ENCODE measurements around the gene TLL2.

The TLL2 gene

GRCh38 chr10:96374004-96374403, 139.7 kb downstream of the TLL2 start:
- no peak overlapping the region for H3K4me2 ChIP-seq (ENCODE audit: low read length, poor library complexity, severe bottlenecking)
- no peak overlapping the region for H4K91ac ChIP-seq (ENCODE audit: low read length)
- no peak overlapping the region for H4K8ac ChIP-seq (ENCODE audit: low read length)
- no peak overlapping the region for H2AFZ ChIP-seq (ENCODE audit: low read depth, low read length)
- no peak for DNase-seq
- peaks cover 23% of the 10 kb centered on the region for H3K4me1 ChIP-seq (ENCODE audit: control insufficient read depth, insufficient read depth, low read depth, low read length)
- H2BK15ac ChIP-seq (ENCODE audit: low read depth, poor library complexity, severe bottlenecking), result no peak overlapping the region
- H3K4me3 ChIP-seq (ENCODE audit: insufficient read depth in 1 of 2, low read depth in 1 of 2, low read length in 2 of 2), result no peak overlapping the region
- H3K27me3 ChIP-seq (ENCODE audit: control insufficient read depth in 1 of 2, insufficient read depth in 1 of 2, low read length in 2 of 2), result peaks cover 3 to 30% of the 10 kb centered on the region in 2 experiments
- H3K9me3 ChIP-seq (ENCODE audit: control insufficient read depth, low read length), result no peaks in the 10 kb centered on the region
- H3K23ac ChIP-seq (ENCODE audit: low read length in 2 of 2), result no peak overlapping the region
- H2BK5ac ChIP-seq (ENCODE audit: low read depth, low read length, poor library complexity, severe bottlenecking), result no peak overlapping the region
- no peak overlapping the region for H2AK5ac ChIP-seq (ENCODE audit: low read length, severe bottlenecking)
- H3K18ac ChIP-seq (ENCODE audit: low read depth in 1 of 2, low read length in 2 of 2), result no peak overlapping the region
- H3K14ac ChIP-seq (ENCODE audit: low read length in 2 of 2), result no peak overlapping the region
- no peak overlapping the region for H3K9ac ChIP-seq (ENCODE audit: low read length)
- 94% methylated on average over 5 of the region's 5 CpGs for WGBS
- H3K27ac ChIP-seq (ENCODE audit: low read length, poor library complexity, severe bottlenecking), result no peak overlapping the region
- no peak overlapping the region for H2BK12ac ChIP-seq (ENCODE audit: low read length in 2 of 2)
- H3K79me1 ChIP-seq (replicated peaks; ENCODE audit: low read length, poor library complexity, severe bottlenecking), result no peaks in the 10 kb centered on the region
- no peak overlapping the region for H3K4ac ChIP-seq (ENCODE audit: low read depth in 1 of 2, low read length in 2 of 2)
- peaks cover 0 to 33% of the 10 kb centered on the region in 2 experiments for H3K36me3 ChIP-seq (ENCODE audit: control insufficient read depth in 1 of 2, insufficient read depth in 2 of 2, low read depth in 1 of 2, low read length in 2 of 2)
- H2BK120ac ChIP-seq (ENCODE audit: low read depth, low read length), result no peak overlapping the region

- Histone ChIP-seq H2BK15ac (ENCODE audit: low read depth, poor library complexity, severe bottlenecking) (no peak overlapping the region), H2AK5ac (ENCODE audit: low read length, severe bottlenecking) (no peak overlapping the region), H3K18ac (ENCODE audit: low read depth in 1 of 2, low read length in 2 of 2) (no peak overlapping the region), H3K4me1 (ENCODE audit: control insufficient read depth, insufficient read depth, low read depth, low read length) (peaks cover 15% of the 10 kb centered on the region), H3K79me1 (replicated peaks; ENCODE audit: low read length, poor library complexity, severe bottlenecking) (no peaks in the 10 kb centered on the region), H3K4me3 (ENCODE audit: insufficient read depth in 1 of 2, low read depth in 1 of 2, low read length in 2 of 2) (no peak overlapping the region), H4K91ac (ENCODE audit: low read length) (no peak overlapping the region), H3K14ac (ENCODE audit: low read length in 2 of 2) (no peak overlapping the region), H3K23ac (ENCODE audit: low read length in 2 of 2) (no peak overlapping the region), H3K4me2 (ENCODE audit: low read length, poor library complexity, severe bottlenecking) (no peak overlapping the region), H3K36me3 (ENCODE audit: control insufficient read depth in 1 of 2, insufficient read depth in 2 of 2, low read depth in 1 of 2, low read length in 2 of 2) (peaks cover 0 to 30% of the 10 kb centered on the region in 2 experiments), H2BK12ac (ENCODE audit: low read length in 2 of 2) (no peak overlapping the region), H2AFZ (ENCODE audit: low read depth, low read length) (no peak overlapping the region), H3K9me3 (ENCODE audit: control insufficient read depth, low read length) (no peaks in the 10 kb centered on the region), H3K27ac (ENCODE audit: low read length, poor library complexity, severe bottlenecking) (no peak overlapping the region), H3K9ac (ENCODE audit: low read length) (no peak overlapping the region), H2BK120ac (ENCODE audit: low read depth, low read length) (no peak overlapping the region), H2BK5ac (ENCODE audit: low read depth, low read length, poor library complexity, severe bottlenecking) (no peak overlapping the region), H4K8ac (ENCODE audit: low read length) (no peak overlapping the region), H3K27me3 (ENCODE audit: control insufficient read depth in 1 of 2, insufficient read depth in 1 of 2, low read length in 2 of 2) (peaks cover 3 to 23% of the 10 kb centered on the region in 2 experiments), H3K4ac (ENCODE audit: low read depth in 1 of 2, low read length in 2 of 2) (no peak overlapping the region)
- 96% methylated on average over 11 of the region's 11 CpGs for WGBS
- DNase-seq, result no peak
These were observed 142.4 kb downstream of the TLL2 start for GRCh38 chr10:96371356-96371755.

- Histone ChIP-seq H3K9me3 (ENCODE audit: control insufficient read depth, low read length) (no peaks in the 10 kb centered on the region), H3K27me3 (ENCODE audit: control insufficient read depth in 1 of 2, insufficient read depth in 1 of 2, low read length in 2 of 2) (peaks cover 3 to 22% of the 10 kb centered on the region in 2 experiments), H3K79me1 (replicated peaks; ENCODE audit: low read length, poor library complexity, severe bottlenecking) (no peaks in the 10 kb centered on the region), H3K4me1 (ENCODE audit: control insufficient read depth, insufficient read depth, low read depth, low read length) (peaks cover 17% of the 10 kb centered on the region), H3K23ac (ENCODE audit: low read length in 2 of 2) (no peak overlapping the region), H3K4me3 (ENCODE audit: insufficient read depth in 1 of 2, low read depth in 1 of 2, low read length in 2 of 2) (no peak overlapping the region), H2BK5ac (ENCODE audit: low read depth, low read length, poor library complexity, severe bottlenecking) (no peak overlapping the region), H4K8ac (ENCODE audit: low read length) (no peak overlapping the region), H2BK12ac (ENCODE audit: low read length in 2 of 2) (no peak overlapping the region), H3K27ac (ENCODE audit: low read length, poor library complexity, severe bottlenecking) (no peak overlapping the region), H4K91ac (ENCODE audit: low read length) (no peak overlapping the region), H3K36me3 (ENCODE audit: control insufficient read depth in 1 of 2, insufficient read depth in 2 of 2, low read depth in 1 of 2, low read length in 2 of 2) (peaks cover 0 to 30% of the 10 kb centered on the region in 2 experiments), H2BK120ac (ENCODE audit: low read depth, low read length) (no peak overlapping the region), H2BK15ac (ENCODE audit: low read depth, poor library complexity, severe bottlenecking) (no peak overlapping the region), H3K14ac (ENCODE audit: low read length in 2 of 2) (no peak overlapping the region), H2AK5ac (ENCODE audit: low read length, severe bottlenecking) (no peak overlapping the region), H3K18ac (ENCODE audit: low read depth in 1 of 2, low read length in 2 of 2) (no peak overlapping the region), H3K9ac (ENCODE audit: low read length) (no peak overlapping the region), H3K4ac (ENCODE audit: low read depth in 1 of 2, low read length in 2 of 2) (no peak overlapping the region), H3K4me2 (ENCODE audit: low read length, poor library complexity, severe bottlenecking) (no peak overlapping the region), H2AFZ (ENCODE audit: low read depth, low read length) (no peak overlapping the region)
- DNase-seq, result peak; percentile 32
- WGBS, result 39% methylated on average over 16 of the region's 16 CpGs
These were observed 143.1 kb downstream of the TLL2 start for GRCh38 chr10:96370584-96371157.

GRCh38 chr10:96369890-96370583, 143.7 kb downstream of the TLL2 start:
- H2AK5ac ChIP-seq (ENCODE audit: low read length, severe bottlenecking), result no peak overlapping the region
- H2AFZ ChIP-seq (ENCODE audit: low read depth, low read length), result no peak overlapping the region
- H3K27me3 ChIP-seq (ENCODE audit: control insufficient read depth in 1 of 2, insufficient read depth in 1 of 2, low read length in 2 of 2), result peaks cover 3 to 26% of the 10 kb centered on the region in 2 experiments
- no peak overlapping the region for H4K8ac ChIP-seq (ENCODE audit: low read length)
- H3K36me3 ChIP-seq (ENCODE audit: control insufficient read depth in 1 of 2, insufficient read depth in 2 of 2, low read depth in 1 of 2, low read length in 2 of 2), result peaks cover 0 to 30% of the 10 kb centered on the region in 2 experiments
- H3K79me1 ChIP-seq (replicated peaks; ENCODE audit: low read length, poor library complexity, severe bottlenecking), result no peaks in the 10 kb centered on the region
- no peak overlapping the region for H3K14ac ChIP-seq (ENCODE audit: low read length in 2 of 2)
- H3K4ac ChIP-seq (ENCODE audit: low read depth in 1 of 2, low read length in 2 of 2), result no peak overlapping the region
- no peak overlapping the region for H3K4me2 ChIP-seq (ENCODE audit: low read length, poor library complexity, severe bottlenecking)
- H2BK5ac ChIP-seq (ENCODE audit: low read depth, low read length, poor library complexity, severe bottlenecking), result no peak overlapping the region
- peaks cover 14% of the 10 kb centered on the region for H3K4me1 ChIP-seq (ENCODE audit: control insufficient read depth, insufficient read depth, low read depth, low read length)
- 83% methylated on average over 37 of the region's 38 CpGs for WGBS
- H4K91ac ChIP-seq (ENCODE audit: low read length), result no peak overlapping the region
- H2BK12ac ChIP-seq (ENCODE audit: low read length in 2 of 2), result no peak overlapping the region
- no peak overlapping the region for H3K4me3 ChIP-seq (ENCODE audit: insufficient read depth in 1 of 2, low read depth in 1 of 2, low read length in 2 of 2)
- no peak overlapping the region for H3K27ac ChIP-seq (ENCODE audit: low read length, poor library complexity, severe bottlenecking)
- H3K23ac ChIP-seq (ENCODE audit: low read length in 2 of 2), result no peak overlapping the region
- no peak for DNase-seq
- H2BK15ac ChIP-seq (ENCODE audit: low read depth, poor library complexity, severe bottlenecking), result no peak overlapping the region
- no peak overlapping the region for H3K9ac ChIP-seq (ENCODE audit: low read length)
- H2BK120ac ChIP-seq (ENCODE audit: low read depth, low read length), result no peak overlapping the region
- H3K18ac ChIP-seq (ENCODE audit: low read depth in 1 of 2, low read length in 2 of 2), result no peak overlapping the region
- no peaks in the 10 kb centered on the region for H3K9me3 ChIP-seq (ENCODE audit: control insufficient read depth, low read length)
